ENCODE measurements around the gene EDEM2.

GRCh38 chr20:35167787-35168186 lies 20.7 kb upstream of the EDEM2 start:
- no peak for TF ChIP-seq POLR2A (IDR thresholded peaks at IDR 0.05)
- TF ChIP-seq, protein P1, sequence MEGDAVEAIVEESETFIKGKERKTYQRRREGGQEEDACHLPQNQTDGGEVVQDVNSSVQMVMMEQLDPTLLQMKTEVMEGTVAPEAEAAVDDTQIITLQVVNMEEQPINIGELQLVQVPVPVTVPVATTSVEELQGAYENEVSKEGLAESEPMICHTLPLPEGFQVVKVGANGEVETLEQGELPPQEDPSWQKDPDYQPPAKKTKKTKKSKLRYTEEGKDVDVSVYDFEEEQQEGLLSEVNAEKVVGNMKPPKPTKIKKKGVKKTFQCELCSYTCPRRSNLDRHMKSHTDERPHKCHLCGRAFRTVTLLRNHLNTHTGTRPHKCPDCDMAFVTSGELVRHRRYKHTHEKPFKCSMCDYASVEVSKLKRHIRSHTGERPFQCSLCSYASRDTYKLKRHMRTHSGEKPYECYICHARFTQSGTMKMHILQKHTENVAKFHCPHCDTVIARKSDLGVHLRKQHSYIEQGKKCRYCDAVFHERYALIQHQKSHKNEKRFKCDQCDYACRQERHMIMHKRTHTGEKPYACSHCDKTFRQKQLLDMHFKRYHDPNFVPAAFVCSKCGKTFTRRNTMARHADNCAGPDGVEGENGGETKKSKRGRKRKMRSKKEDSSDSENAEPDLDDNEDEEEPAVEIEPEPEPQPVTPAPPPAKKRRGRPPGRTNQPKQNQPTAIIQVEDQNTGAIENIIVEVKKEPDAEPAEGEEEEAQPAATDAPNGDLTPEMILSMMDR (IDR thresholded peaks at IDR 0.05 in 8 of 11, conservative IDR thresholded peaks at IDR 0.05 in 3 of 11) = no peak
- TF ChIP-seq POLR2AphosphoS5 (IDR thresholded peaks at IDR 0.05) = no peak
